ENCODE results near the gene ANKRD39. TPM values are rescaled to one million over a fixed set of nuclear protein-coding genes. Genes with fewer than 3 reads are reported as not detected.

ANKRD39 gene
- total RNA-seq, 2 experiments from 2014 or later: 35.4 to 36.7 TPM

GRCh38 chr2:96877631-96878092, 19.8 kb upstream of the ANKRD39 start:
- Mint-ChIP-seq H3K36me3 (ENCODE audit: low read depth) (no peaks in the 10 kb centered on the region), H3K4me3 (no peak overlapping the region), H3K4me1 (ENCODE audit: low read depth) (peaks cover 19% of the 10 kb centered on the region), H3K27me3 (ENCODE audit: low read depth) (no peaks in the 10 kb centered on the region), H3K9me3 (ENCODE audit: insufficient read depth) (no peaks in the 10 kb centered on the region), H3K27ac (no peak overlapping the region)
- CTCF ChIA-PET: interaction anchor here (0.9 to 2.8 kb wide), 2 partner anchors 9 to 20 kb away, joined by 3 to 9 read pairs; partner anchors contain the start of gene ANKRD39
- ATAC-seq (no peak), DNase-seq (no peak)
- POLR2A ChIA-PET: no interaction called here

GRCh38 chr2:96877042-96877451, 19.2 kb upstream of the ANKRD39 start:
- H3K36me3 Mint-ChIP-seq (ENCODE audit: low read depth): no peaks in the 10 kb centered on the region
- H3K4me1 Mint-ChIP-seq (ENCODE audit: low read depth): peaks cover 20% of the 10 kb centered on the region
- CTCF ChIA-PET: interaction anchor here (2.8 kb wide), 1 partner anchor 19 kb away, joined by 9 read pairs; the partner anchor contains the start of gene ANKRD39
- no peak overlapping the region for H3K27ac Mint-ChIP-seq
- H3K9me3 Mint-ChIP-seq (ENCODE audit: insufficient read depth): no peaks in the 10 kb centered on the region
- H3K27me3 Mint-ChIP-seq (ENCODE audit: low read depth): no peaks in the 10 kb centered on the region
- ATAC-seq (no peak), DNase-seq (no peak)
- no peak overlapping the region for H3K4me3 Mint-ChIP-seq
- POLR2A ChIA-PET: no interaction called here

GRCh38 chr2:96876269-96877041, 18.6 kb upstream of the ANKRD39 start:
- no peak for ATAC-seq
- CTCF ChIA-PET: interaction anchor here (1.4 to 2.8 kb wide), 2 partner anchors 19 to 85 kb away, joined by 3 to 9 read pairs; partner anchors contain the start of gene ANKRD39

GRCh38 chr2:96875498-96876268, 17.9 kb upstream of the ANKRD39 start:
- CTCF ChIA-PET: interaction anchor here (0.8 to 2.6 kb wide), 3 partner anchors 18 to 86 kb away, joined by 3 to 13 read pairs (median 3); partner anchors contain the start of gene ANKRD39
- Mint-ChIP-seq H3K4me1 (ENCODE audit: low read depth) (peaks cover 27% of the 10 kb centered on the region), H3K4me3 (no peak overlapping the region), H3K27me3 (ENCODE audit: low read depth) (peaks cover 2% of the 10 kb centered on the region), H3K36me3 (ENCODE audit: low read depth) (no peaks in the 10 kb centered on the region), H3K9me3 (ENCODE audit: insufficient read depth) (no peaks in the 10 kb centered on the region), H3K27ac (no peak overlapping the region)
- ATAC-seq (no peak), DNase-seq (no peak)
- POLR2A ChIA-PET: interaction anchor here (0.6 kb wide), 2 partner anchors 60 to 633 kb away, joined by 3 read pairs; no protein-coding TSS in a partner anchor

More at GRCh38 chr2:96876269-96877041, 18.6 kb upstream of the ANKRD39 start:
- H3K36me3 Mint-ChIP-seq (ENCODE audit: low read depth): no peaks in the 10 kb centered on the region
- no peak for DNase-seq
- POLR2A ChIA-PET: interaction anchor here (0.6 kb wide), 1 partner anchor 59 kb away, joined by 3 read pairs; no protein-coding TSS in a partner anchor
- no peak overlapping the region for H3K27ac Mint-ChIP-seq
- no peak overlapping the region for H3K4me3 Mint-ChIP-seq
- H3K4me1 Mint-ChIP-seq (ENCODE audit: low read depth): peaks cover 20% of the 10 kb centered on the region
- H3K27me3 Mint-ChIP-seq (ENCODE audit: low read depth): no peaks in the 10 kb centered on the region
- no peaks in the 10 kb centered on the region for H3K9me3 Mint-ChIP-seq (ENCODE audit: insufficient read depth)

- Mint-ChIP-seq H3K4me3 (no peak overlapping the region), H3K4me1 (ENCODE audit: low read depth) (peaks cover 32% of the 10 kb centered on the region), H3K27me3 (ENCODE audit: low read depth) (peaks cover 4% of the 10 kb centered on the region), H3K36me3 (ENCODE audit: low read depth) (no peaks in the 10 kb centered on the region), H3K9me3 (ENCODE audit: insufficient read depth) (no peaks in the 10 kb centered on the region), H3K27ac (no peak overlapping the region)
- POLR2A ChIA-PET: interaction anchor here (0.7 to 1.0 kb wide), 2 partner anchors 17 to 51 kb away, joined by 3 read pairs; partner anchors contain the start of gene ANKRD39
- ATAC-seq (no peak), DNase-seq (no peak)
- CTCF ChIA-PET: interaction anchor here (2.6 kb wide), 1 partner anchor 16 kb away, joined by 13 read pairs; the partner anchor contains the start of gene ANKRD39
Observed at GRCh38 chr2:96874198-96874831, 16.5 kb upstream of the ANKRD39 start.

GRCh38 chr2:96873651-96874096, 15.9 kb upstream of the ANKRD39 start:
- Mint-ChIP-seq H3K36me3 (ENCODE audit: low read depth) (no peaks in the 10 kb centered on the region), H3K27me3 (ENCODE audit: low read depth) (peaks cover 4% of the 10 kb centered on the region), H3K27ac (no peak overlapping the region), H3K9me3 (ENCODE audit: insufficient read depth) (no peaks in the 10 kb centered on the region), H3K4me3 (no peak overlapping the region), H3K4me1 (ENCODE audit: low read depth) (peaks cover 32% of the 10 kb centered on the region)
- ChIA-PET CTCF (interaction anchor here (2.6 kb wide), 1 partner anchor 16 kb away, joined by 13 read pairs; the partner anchor contains the start of gene ANKRD39), POLR2A (interaction anchor here (1.0 kb wide), 1 partner anchor 16 kb away, joined by 3 read pairs; the partner anchor contains the start of gene ANKRD39)
- ATAC-seq: no peak
- DNase-seq: no peak

GRCh38 chr2:96872591-96873349, 15.0 kb upstream of the ANKRD39 start:
- Mint-ChIP-seq H3K27ac (no peak overlapping the region), H3K4me3 (no peak overlapping the region), H3K4me1 (ENCODE audit: low read depth) (peaks cover 36% of the 10 kb centered on the region), H3K27me3 (ENCODE audit: low read depth) (peaks cover 4% of the 10 kb centered on the region), H3K36me3 (ENCODE audit: low read depth) (no peaks in the 10 kb centered on the region), H3K9me3 (ENCODE audit: insufficient read depth) (no peaks in the 10 kb centered on the region)
- ChIA-PET CTCF (interaction anchor here (2.6 kb wide), 1 partner anchor 15 kb away, joined by 13 read pairs; the partner anchor contains the start of gene ANKRD39), POLR2A (no interaction called here)
- DNase-seq (no peak), ATAC-seq (no peak)

- peaks cover 4% of the 10 kb centered on the region for H3K27me3 Mint-ChIP-seq (ENCODE audit: low read depth)
- peaks cover 46% of the 10 kb centered on the region for H3K4me1 Mint-ChIP-seq (ENCODE audit: low read depth)
- peak overlapping the region; percentile 78 for H3K4me3 Mint-ChIP-seq
- ATAC-seq: peak; percentile 56
- peaks cover 9% of the 10 kb centered on the region for H3K36me3 Mint-ChIP-seq (ENCODE audit: low read depth)
- ChIA-PET POLR2A (interaction anchor here (1.0 to 1.5 kb wide), 2 partner anchors 13 to 42 kb away, joined by 3 to 9 read pairs; partner anchors contain the start of gene ANKRD39), CTCF (interaction anchor here (0.9 to 2.0 kb wide), 9 partner anchors 13 to 242 kb away, joined by 3 to 14 read pairs (median 4); partner anchors contain the start of genes ANKRD36 and ANKRD39)
- peak overlapping the region; percentile 83 for H3K27ac Mint-ChIP-seq
- DNase-seq: peak; percentile 79
- no peaks in the 10 kb centered on the region for H3K9me3 Mint-ChIP-seq (ENCODE audit: insufficient read depth)
Observed at GRCh38 chr2:96870626-96871255, 12.9 kb upstream of the ANKRD39 start.

GRCh38 chr2:96869822-96870625, 12.2 kb upstream of the ANKRD39 start, which contains the start of gene SEMA4C:
Gene SEMA4C, minus strand, starts transcription at chr2:96870080. Its CDS starts 2,194 bp downstream, at chr2:96867886.
- ATAC-seq (peak; percentile 42), DNase-seq (peak; percentile 54)
- Mint-ChIP-seq H3K4me3 (peak within 1 kb of the TSS; percentile 78), H3K36me3 (ENCODE audit: low read depth) (peaks cover 14% of the 10 kb centered on the region), H3K9me3 (ENCODE audit: insufficient read depth) (no peaks in the 10 kb centered on the region), H3K27me3 (ENCODE audit: low read depth) (peaks cover 4% of the 10 kb centered on the region), H3K27ac (peak within 1 kb of the TSS; percentile 83), H3K4me1 (ENCODE audit: low read depth) (peaks cover 44% of the 10 kb centered on the region)
- POLR2A ChIA-PET: interaction anchor here (1.0 to 1.5 kb wide), 2 partner anchors 12 to 43 kb away, joined by 3 to 9 read pairs; partner anchors contain the start of gene ANKRD39
- CTCF ChIA-PET: interaction anchor here (1.0 to 2.0 kb wide), 10 partner anchors 13 to 242 kb away, joined by 3 to 14 read pairs (median 6); partner anchors contain the start of genes ANKRD36 and ANKRD39
